SK-N-MC (cell line): ENCODE measurements around the gene RPL26.

Source experiments
- EZH2 ChIP-seq: fragments of 200-600 bp; sonication (generic); IDR thresholded peaks from one replicate; pipeline ENCODE4 v1.6.1; 2017; ENCODE audit warnings: antibody characterized with exemption
- FOXP2 ChIP-seq: optimal IDR thresholded peaks from 2 replicates; pipeline ENCODE3; 2011; ENCODE audit warnings: mild to moderate bottlenecking, moderate library complexity; ENCODE audit not compliant: insufficient read depth; ENCODE audit errors: extremely low read length, control extremely low read depth
- POLR2AphosphoS5 ChIP-seq: IDR thresholded peaks from 2 replicates; pipeline ENCODE4 v1.6.1; 2012; ENCODE audit warnings: mild to moderate bottlenecking, low read depth, low read length, borderline replicate concordance

GRCh38 chr17:8357910-8358309, 25.1 kb downstream of the RPL26 start:
- TF ChIP-seq POLR2AphosphoS5 (no peak), EZH2 (no peak), FOXP2 (no peak)
